Measurements from ENCODE around the gene CFAP46. TPM values are rescaled to one million over a fixed set of nuclear protein-coding genes. Genes with fewer than 3 reads are reported as not detected.
A peak's percentile ranks its signal among the peaks of the same experiment; 100 is the strongest.

The CFAP46 gene
- total and polyA plus RNA-seq, 2 of the 8 experiments (the other 6 are each of a cell fraction or from before 2014, with no cell fraction given): 2.6 to 4.8 TPM

DNA sequence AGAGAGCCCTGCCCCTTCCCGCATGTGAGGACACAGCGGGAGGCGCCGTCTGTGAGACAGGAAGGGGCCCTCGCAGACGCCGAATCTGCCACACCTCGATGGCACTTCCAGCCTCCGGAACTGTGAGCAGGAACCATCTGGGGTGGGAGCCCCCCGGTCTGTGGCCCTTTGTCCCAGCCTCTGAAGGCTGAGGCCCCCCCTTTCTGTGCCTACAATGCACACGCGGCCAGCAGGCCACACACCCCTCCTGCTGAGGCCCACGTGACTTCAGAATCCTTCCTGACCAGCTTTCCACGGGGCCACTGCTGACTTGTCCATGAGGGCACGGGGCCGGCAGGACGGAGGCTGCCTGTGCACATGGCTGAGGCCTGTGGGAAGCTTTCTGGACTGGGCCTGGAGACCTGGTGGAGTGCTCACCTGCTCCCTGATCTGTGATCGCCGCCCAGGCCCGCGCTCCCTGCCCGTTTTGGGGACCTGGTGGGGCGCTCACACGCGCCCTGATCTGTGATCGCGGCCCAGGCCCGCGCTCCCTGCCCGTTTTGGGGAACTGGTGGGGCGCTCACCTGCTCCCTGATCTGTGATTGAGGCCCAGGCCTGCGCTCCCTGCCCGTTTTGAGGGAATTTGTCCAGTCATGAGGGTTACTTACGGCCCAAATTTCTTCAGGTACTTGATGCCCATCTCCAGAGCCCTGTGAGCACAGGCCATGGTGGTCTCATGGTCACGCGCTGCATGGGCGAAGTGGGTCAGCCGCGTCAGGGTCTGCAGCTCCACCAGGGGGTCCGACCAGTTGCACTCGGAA is 34.3 kb downstream of the CFAP46 start:
- Histone ChIP-seq H3K27ac (ENCODE audit: low read depth, low read length) (no peak overlapping the region), H3K23ac (ENCODE audit: insufficient read length) (no peak overlapping the region), H2AFZ (ENCODE audit: low read length) (no peak overlapping the region), H4K8ac (ENCODE audit: extremely low read depth, insufficient read depth, low read length) (0 out of 2 replicates have a peak overlapping the region, but pooled peaks have one; percentile 14), H4K91ac (replicated peaks; ENCODE audit: insufficient read length, low read length) (no peak overlapping the region), H3K4me1 (replicated peaks in 1 of 4; ENCODE audit: control insufficient read depth in 3 of 4, insufficient read depth in 4 of 4, low read length in 3 of 4) (peaks cover 0 to 21% (median 0%) of the 10 kb centered on the region in 4 experiments; a peak in 4 of 7 replicates), H2BK5ac (ENCODE audit: low read depth, low read length) (no peak overlapping the region; the same call in 1 of the 2 replicates), H2BK15ac (ENCODE audit: low read length) (no peak overlapping the region), H3K18ac (ENCODE audit: extremely low read depth, low read length) (no peak overlapping the region), H3K4ac (replicated peaks; ENCODE audit: insufficient read length, low read depth, low read length) (no peak overlapping the region), H3K9ac (replicated peaks in 1 of 4; ENCODE audit: extremely low read depth in 1 of 4, low read depth in 3 of 4, low read length in 3 of 4) (no peak overlapping the region), H2BK12ac (ENCODE audit: low read depth, low read length) (0 out of 2 replicates have a peak overlapping the region, but pooled peaks have one; percentile 27), H3K79me1 (ENCODE audit: low read depth, low read length) (no peaks in the 10 kb centered on the region), H3K79me2 (ENCODE audit: control insufficient read depth in 1 of 2, insufficient read depth in 2 of 2, low read length in 2 of 2) (no peaks in the 10 kb centered on the region), H3K4me3 (ENCODE audit: extremely low read depth in 1 of 4, insufficient read depth in 2 of 4, low read depth in 3 of 4, low read length in 4 of 4) (no peak overlapping the region), H3K9me3 (ENCODE audit: insufficient read depth in 2 of 2, low read depth in 1 of 2, low read length in 1 of 2) (no peaks in the 10 kb centered on the region), H2BK120ac (replicated peaks; ENCODE audit: low read depth, low read length) (no peak overlapping the region), H3K27me3 (replicated peaks in 1 of 4; ENCODE audit: control insufficient read depth in 3 of 4, extremely low read depth in 1 of 4, insufficient read depth in 3 of 4, low read length in 3 of 4) (no peaks in the 10 kb centered on the region), H3K14ac (ENCODE audit: insufficient read length) (no peak overlapping the region), H3K4me2 (ENCODE audit: insufficient read depth in 1 of 2, low read depth in 2 of 2, low read length in 2 of 2) (no peak overlapping the region), H2BK20ac (ENCODE audit: low read length) (no peak overlapping the region), H3K23me2 (ENCODE audit: low read depth, low read length) (no peaks in the 10 kb centered on the region), H4K20me1 (replicated peaks in 1 of 2; ENCODE audit: control insufficient read depth in 1 of 2, insufficient read depth in 2 of 2, low read length in 2 of 2) (no peaks in the 10 kb centered on the region), H2AK5ac (ENCODE audit: low read depth, low read length) (no peak overlapping the region), H4K5ac (ENCODE audit: insufficient read length, low read depth, low read length) (no peak overlapping the region), H3K36me3 (ENCODE audit: control insufficient read depth in 2 of 4, insufficient read depth in 4 of 4, low read length in 3 of 4) (no peaks in the 10 kb centered on the region), H3K56ac (replicated peaks; ENCODE audit: insufficient read length, low read depth, low read length) (no peak overlapping the region)
- ChIA-PET POLR2A (ENCODE audit: partially characterized antibody) (no interaction called here), CTCF (ENCODE audit: partially characterized antibody) (interaction anchor here (0.7 to 1.2 kb wide), 3 partner anchors 30 to 217 kb away, joined by 3 to 4 read pairs (median 3); no protein-coding TSS in a partner anchor)
- 87% methylated on average over 40 of the region's 41 CpGs; no CpG with 5 or more reads in 1 of the 2 experiments for WGBS, 2 experiments (ENCODE audit: extremely low coverage in 1 of 2, insufficient coverage in 1 of 2, insufficient read length in 1 of 2, insufficient replicate concordance in 2 of 2, low coverage in 1 of 2, low lambda C conversion rate in 2 of 2, missing lambda C conversion rate in 1 of 2)
- DNase-seq (ENCODE audit: low read depth in 1 of 2, low spot score in 2 of 2) (no peak), FAIRE-seq (no peak)
- TF ChIP-seq GTF2F1 (IDR thresholded peaks at IDR 0.05; ENCODE audit: borderline replicate concordance, low read depth, low read length) (no peak), KDM5A (IDR thresholded peaks at IDR 0.05; ENCODE audit: low read length) (no peak), TEAD4 (IDR thresholded peaks at IDR 0.05; ENCODE audit: low read depth, low read length) (no peak), HDAC2 (IDR thresholded peaks at IDR 0.05; ENCODE audit: borderline replicate concordance in 1 of 2, low read depth in 2 of 2, low read length in 2 of 2) (no peak), ASH2L (IDR thresholded peaks at IDR 0.05; ENCODE audit: low read length) (no peak)
- TF ChIP-seq, protein P1, sequence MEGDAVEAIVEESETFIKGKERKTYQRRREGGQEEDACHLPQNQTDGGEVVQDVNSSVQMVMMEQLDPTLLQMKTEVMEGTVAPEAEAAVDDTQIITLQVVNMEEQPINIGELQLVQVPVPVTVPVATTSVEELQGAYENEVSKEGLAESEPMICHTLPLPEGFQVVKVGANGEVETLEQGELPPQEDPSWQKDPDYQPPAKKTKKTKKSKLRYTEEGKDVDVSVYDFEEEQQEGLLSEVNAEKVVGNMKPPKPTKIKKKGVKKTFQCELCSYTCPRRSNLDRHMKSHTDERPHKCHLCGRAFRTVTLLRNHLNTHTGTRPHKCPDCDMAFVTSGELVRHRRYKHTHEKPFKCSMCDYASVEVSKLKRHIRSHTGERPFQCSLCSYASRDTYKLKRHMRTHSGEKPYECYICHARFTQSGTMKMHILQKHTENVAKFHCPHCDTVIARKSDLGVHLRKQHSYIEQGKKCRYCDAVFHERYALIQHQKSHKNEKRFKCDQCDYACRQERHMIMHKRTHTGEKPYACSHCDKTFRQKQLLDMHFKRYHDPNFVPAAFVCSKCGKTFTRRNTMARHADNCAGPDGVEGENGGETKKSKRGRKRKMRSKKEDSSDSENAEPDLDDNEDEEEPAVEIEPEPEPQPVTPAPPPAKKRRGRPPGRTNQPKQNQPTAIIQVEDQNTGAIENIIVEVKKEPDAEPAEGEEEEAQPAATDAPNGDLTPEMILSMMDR (IDR thresholded peaks at IDR 0.05; ENCODE audit: control extremely low read depth in 1 of 3, insufficient read depth in 1 of 3, low read depth in 1 of 3, low read length in 3 of 3): no peak
